Fibroblast of the aortic adventitia (primary cell): ENCODE results near the gene FBXO3. TPM values are rescaled to one million over a fixed set of nuclear protein-coding genes. Genes with fewer than 3 reads are reported as not detected.

Experiments used
- DNase-seq: peaks from one replicate; pipeline ENCODE4 v3.0.0-alpha.2; 2010; ENCODE audit warnings: low read depth
- H3K4me3 ChIP-seq: 2 replicates; pipeline ENCODE4 v1.5.1; 2011; ENCODE audit warnings: low read depth, mild to moderate bottlenecking, control low read depth, low read length, moderate library complexity
- total RNA-seq: library from RNA; depleted of rRNA; stranded (reverse); fragments of >200 nt; gene quantifications from 2 replicates; pipeline ENCODE4 v1.2.3, GENCODE V29; 2012; ENCODE audit warnings: low replicate concordance
- TF ChIP-seq, protein P1 (sequence below): IDR thresholded peaks from 2 replicates; pipeline ENCODE4 v1.5.1; 2011; ENCODE audit warnings: mild to moderate bottlenecking, low read length, control low read depth, inconsistent platforms; ENCODE audit not compliant: insufficient read depth

FBXO3 gene
- total RNA-seq, 1 donor = 43.7 TPM

DNA sequence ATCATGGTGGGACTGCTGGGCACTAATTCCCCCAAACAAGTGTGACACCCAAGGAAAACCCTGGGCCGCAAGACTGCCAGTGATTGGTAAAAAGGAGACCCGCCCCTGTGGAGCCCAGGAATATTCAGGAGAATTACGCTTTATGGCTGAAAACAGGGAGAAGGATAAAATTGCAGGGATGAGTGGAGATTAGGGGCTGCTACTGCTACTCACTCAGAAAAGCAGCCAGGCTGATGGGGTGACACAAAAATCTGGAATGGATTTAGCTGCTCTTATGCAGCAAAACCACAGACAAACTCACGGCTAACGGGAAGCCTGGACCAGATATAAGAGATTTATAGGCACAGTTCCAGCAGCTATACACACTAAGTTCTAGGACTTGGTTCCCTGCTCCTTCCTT is 4.4 kb upstream of the FBXO3 start:
- DNase-seq = peak; percentile 85
- H3K4me3 ChIP-seq = no peak overlapping the region
- TF ChIP-seq, protein P1, sequence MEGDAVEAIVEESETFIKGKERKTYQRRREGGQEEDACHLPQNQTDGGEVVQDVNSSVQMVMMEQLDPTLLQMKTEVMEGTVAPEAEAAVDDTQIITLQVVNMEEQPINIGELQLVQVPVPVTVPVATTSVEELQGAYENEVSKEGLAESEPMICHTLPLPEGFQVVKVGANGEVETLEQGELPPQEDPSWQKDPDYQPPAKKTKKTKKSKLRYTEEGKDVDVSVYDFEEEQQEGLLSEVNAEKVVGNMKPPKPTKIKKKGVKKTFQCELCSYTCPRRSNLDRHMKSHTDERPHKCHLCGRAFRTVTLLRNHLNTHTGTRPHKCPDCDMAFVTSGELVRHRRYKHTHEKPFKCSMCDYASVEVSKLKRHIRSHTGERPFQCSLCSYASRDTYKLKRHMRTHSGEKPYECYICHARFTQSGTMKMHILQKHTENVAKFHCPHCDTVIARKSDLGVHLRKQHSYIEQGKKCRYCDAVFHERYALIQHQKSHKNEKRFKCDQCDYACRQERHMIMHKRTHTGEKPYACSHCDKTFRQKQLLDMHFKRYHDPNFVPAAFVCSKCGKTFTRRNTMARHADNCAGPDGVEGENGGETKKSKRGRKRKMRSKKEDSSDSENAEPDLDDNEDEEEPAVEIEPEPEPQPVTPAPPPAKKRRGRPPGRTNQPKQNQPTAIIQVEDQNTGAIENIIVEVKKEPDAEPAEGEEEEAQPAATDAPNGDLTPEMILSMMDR = no peak

DNA sequence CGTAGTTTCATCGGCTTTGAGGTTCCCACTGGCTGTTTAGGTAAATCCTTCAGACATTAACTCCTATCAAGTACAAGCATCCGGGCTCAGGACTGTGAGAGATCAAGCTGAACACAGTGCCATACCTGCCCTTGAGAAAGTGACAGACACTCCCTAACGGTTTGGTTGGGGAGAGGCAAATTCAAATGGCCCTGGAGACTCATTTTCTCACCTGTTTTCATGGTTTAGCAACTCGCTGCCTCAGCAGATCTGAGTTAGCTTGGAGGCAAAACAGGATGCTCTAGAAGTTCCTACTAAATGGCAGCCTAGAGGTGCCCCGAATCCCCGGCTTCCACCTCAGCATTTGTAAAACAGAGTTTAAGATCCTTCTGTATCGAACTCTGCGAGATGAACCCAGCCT is 3.6 kb upstream of the FBXO3 start:
- no peak overlapping the region for H3K4me3 ChIP-seq
- TF ChIP-seq, protein P1 = no peak
- DNase-seq = no peak

DNA sequence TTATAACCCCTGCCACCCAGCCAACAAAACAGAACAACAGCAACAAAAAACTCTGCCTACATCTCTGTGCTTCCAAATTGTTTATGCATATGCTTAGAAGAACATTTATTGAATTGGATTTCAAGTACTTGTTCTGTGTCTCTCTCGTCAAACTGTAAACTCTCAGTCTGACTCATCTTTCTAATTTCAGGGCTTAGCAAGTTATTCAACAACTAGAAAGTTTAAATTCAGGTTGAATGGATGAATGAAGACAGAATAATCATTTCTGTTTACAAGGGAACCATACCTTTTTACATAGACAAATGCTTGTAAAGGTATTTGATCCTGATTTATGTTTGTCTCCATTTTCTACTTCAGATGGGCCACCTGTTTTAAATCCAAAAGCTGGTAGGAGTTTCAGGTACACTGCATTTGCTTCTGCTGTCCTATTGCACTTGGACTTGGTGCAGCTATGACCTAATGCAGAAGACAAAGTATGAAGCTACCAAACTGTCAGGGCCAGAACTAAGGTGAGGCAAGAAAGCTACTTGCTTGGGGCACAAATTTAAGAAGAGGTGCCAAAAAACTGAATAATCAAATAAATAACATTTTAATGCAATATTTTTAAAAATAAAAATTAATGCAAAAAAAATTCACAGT is 1.6 kb upstream of the FBXO3 start:
- TF ChIP-seq, protein P1 = no peak
- DNase-seq = peak; percentile 9
- no peak overlapping the region for H3K4me3 ChIP-seq

DNA sequence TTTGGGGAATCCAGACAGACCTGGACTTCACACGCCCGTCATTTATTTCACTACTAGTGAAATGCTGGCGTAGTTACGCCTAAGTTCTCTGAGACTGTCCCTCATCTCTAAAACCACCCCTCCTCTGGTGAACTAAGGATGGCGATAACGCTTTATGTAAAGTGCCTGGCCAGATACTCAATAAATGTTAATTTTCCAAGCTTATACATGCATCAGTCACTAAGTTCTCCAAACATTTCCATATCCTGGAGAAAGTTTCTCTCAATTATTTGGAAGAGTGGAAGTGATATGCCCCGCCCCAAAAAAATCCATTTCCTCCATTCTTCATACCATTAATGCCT is 1.1 kb upstream of the FBXO3 start:
- H3K4me3 ChIP-seq = no peak overlapping the region
- DNase-seq = no peak
- TF ChIP-seq, protein P1 = no peak

DNA sequence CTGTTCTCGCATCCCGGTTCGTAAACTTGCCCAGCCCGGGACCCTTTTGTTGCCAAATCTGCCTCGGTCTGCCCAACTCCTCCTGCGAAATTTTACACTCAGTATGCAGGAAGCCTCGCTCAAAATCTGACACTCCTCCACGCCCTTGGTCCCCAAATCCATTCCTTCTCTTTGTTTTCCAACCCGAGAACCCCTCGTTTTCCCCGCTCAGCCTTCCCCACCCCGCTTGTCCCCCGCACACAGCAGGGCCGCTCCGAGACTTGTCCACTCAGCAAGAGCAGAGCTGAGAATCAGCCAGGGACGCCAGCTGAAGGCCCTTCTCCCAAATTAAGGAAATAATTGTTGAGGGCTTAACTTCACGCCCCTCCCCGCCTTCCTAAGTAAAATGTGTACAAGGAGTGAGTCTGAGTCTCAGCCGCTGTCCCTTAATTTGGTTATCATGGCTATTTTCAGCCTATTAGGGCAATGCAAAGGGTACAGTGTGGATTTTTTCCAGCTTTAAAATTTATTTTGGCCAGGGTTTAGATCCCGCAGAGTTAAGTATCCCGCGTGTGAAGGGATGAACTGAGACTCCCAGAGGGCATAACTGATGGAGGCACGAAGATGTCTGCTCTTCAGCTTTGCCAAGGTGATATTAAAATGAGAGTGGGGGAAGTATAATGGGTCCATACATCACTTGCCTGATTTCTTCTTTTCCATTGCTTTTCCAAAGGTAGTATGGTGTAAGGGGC is 581 bp upstream of the FBXO3 start:
- TF ChIP-seq, protein P1 = no peak
- DNase-seq = no peak
- H3K4me3 ChIP-seq = peak overlapping the region; percentile 86

DNA sequence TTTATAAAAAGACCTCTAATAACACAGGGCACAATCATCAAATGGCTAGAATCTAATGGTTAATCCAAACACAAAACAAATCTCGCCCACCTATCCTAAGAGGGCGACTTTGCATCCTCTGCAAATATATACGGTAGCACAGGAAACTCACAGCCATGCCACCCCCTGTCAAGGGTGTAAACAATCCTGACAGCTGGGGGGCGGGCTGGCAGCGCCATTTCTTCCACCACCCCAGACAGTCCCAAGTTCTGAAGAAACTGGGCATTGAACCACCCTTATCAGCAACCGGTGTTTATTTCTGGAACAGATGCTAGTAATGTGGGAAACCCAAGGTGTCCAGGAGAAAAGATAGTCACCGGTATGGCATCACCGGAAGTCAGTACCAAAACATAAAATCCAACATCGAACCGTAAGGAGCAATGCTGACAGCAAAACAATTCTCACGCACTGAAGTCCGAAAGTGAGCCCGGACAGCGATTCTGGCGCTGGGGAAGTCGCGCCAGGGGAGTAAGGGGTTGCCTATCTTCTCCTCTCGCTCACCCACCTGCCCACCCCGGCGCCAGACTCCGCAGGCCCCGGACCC is 825 bp downstream of the FBXO3 start:
- peak overlapping the region; percentile 86 for H3K4me3 ChIP-seq
- TF ChIP-seq, protein P1 = no peak
- DNase-seq = peak; percentile 12
